GM18507 (cell line): ENCODE data around the gene EFTUD2.

Experiments
- DNase-seq: peaks from one replicate; pipeline ENCODE4 v3.0.0; 2011; ENCODE audit warnings: low read depth; ENCODE audit not compliant: insufficient read length; ENCODE audit errors: extremely low spot score
- FAIRE-seq: peaks from 2 replicates; lab custom pipeline; 2011; peaks lifted over from hg19 to GRCh38; lab: Jason Lieb, UNC

EFTUD2 gene

GRCh38 chr17:44926821-44927525, 27.7 kb upstream of the EFTUD2 start:
- DNase-seq (no peak), FAIRE-seq (no peak)

GRCh38 chr17:44925731-44926697, 26.8 kb upstream of the EFTUD2 start:
- FAIRE-seq, result no peak

DNA sequence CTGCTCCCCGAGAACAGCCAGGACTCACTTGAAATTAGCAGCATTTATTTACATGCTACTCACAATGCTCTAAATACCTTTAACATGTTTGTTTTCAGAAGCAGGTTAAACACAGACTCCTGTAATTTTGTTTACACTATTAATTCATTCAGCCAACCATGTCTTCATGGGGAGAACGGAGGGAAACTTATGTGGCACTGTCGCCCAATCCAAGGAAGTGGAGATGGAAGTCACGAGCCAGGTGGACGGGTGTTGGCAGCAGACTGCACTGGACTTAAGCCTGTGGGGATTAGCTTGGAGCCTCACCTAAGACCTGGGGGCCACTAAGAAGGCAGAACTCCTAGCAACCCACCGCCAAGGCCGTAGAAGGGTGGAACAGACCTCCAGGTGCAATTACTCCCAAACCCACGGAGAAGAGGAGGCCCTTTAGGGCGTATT, 24.9 kb upstream of the EFTUD2 start:
- FAIRE-seq, result no peak
- DNase-seq, result no peak

More at GRCh38 chr17:44925731-44926697, 26.8 kb upstream of the EFTUD2 start:
- no peak for DNase-seq

DNA sequence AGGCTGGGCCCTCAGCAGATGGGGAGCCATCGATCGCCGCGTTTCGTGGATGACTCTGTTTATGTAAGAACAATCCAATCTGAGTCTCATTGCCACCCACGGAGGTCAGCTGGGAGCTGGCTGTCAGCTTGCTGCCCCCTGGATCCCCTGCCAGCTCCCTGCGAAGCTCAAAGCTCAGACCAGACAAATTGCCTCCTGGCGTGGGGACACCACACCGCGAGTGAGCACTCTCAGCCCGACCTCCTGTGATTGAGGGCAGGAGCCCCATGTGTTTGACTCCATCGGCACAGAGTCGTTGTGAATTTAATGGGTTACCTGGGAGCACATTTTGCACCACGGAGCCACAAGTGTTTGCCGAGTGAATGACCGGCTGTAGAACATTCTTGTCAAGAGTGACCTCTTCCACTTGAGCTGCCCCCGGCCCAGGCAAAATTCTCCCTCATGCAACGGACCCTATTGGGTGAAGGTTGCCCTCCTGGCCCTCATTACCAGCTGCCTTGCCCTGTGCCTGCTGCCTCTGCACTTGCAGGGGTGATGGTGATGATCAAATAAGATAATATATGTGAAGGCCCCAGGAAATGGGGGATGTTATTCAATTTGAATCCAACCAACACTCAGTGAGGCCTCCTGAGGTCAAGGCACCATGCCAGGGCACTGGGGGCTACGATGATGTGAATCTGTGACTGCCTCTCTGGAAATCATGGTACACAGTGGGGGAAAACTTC, 23.7 kb upstream of the EFTUD2 start:
- FAIRE-seq (no peak), DNase-seq (no peak)

DNA sequence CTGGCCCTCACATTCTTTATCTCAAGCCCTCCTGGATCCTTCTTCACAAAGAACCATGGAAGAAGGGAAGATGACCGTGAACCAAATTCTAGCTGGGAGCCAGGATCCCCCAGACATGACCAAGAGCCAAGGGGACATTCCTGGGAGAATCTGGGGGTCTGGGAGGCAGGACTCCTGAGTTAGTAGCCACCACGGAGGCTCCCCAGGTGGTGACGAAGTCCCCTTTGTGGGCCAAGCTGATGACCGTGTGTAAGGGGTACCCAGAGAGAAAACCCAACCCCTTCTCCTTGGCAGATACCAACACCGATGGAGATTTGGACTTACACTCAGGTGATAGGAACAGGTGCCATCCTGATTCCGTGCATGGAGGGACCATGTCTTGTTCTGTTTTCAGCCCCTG, 22.9 kb upstream of the EFTUD2 start:
- no peak for FAIRE-seq

DNA sequence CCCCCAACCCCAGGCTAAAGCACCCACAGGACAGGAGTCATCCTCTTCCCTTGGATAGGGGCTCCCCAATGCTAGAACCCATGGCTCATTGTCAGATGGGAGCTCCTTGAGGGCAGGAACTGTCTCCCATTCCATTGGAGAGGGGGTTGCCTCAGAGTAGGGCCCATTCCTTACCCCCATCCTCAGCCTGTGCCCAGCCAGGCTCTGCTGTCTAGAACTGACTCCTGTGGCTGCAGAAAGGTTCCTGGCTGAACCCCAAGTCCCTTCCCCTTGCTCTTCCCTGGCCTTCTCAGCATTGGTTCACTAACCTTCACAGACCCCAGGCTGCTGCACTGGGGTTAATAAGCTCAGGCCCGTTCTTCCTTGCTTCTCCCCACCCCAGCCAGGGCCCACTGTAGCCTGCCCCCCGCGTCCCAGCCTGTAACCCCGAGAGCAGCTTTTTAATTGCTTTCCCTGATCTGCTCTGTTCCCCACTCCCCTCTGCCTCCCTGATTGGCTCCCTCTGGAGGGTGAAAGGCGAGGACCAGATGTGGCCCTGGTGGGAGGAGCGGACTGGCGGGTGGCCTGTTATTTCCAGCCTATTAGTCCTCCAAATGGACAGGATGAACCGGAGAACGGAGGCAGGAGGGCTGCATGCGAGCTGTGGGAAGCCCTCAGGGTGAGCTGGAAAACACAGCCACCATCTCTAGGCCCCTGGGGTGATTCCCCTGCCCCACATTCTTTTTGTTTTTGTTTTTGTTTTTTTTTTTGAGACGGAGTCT, 22.1 kb upstream of the EFTUD2 start:
- FAIRE-seq (no peak), DNase-seq (no peak)

More for the DNA sequence above, 22.9 kb upstream of the EFTUD2 start:
- DNase-seq, result no peak

GRCh38 chr17:44920565-44920940, 21.3 kb upstream of the EFTUD2 start:
- FAIRE-seq, result peak; percentile 39
- no peak for DNase-seq

DNA sequence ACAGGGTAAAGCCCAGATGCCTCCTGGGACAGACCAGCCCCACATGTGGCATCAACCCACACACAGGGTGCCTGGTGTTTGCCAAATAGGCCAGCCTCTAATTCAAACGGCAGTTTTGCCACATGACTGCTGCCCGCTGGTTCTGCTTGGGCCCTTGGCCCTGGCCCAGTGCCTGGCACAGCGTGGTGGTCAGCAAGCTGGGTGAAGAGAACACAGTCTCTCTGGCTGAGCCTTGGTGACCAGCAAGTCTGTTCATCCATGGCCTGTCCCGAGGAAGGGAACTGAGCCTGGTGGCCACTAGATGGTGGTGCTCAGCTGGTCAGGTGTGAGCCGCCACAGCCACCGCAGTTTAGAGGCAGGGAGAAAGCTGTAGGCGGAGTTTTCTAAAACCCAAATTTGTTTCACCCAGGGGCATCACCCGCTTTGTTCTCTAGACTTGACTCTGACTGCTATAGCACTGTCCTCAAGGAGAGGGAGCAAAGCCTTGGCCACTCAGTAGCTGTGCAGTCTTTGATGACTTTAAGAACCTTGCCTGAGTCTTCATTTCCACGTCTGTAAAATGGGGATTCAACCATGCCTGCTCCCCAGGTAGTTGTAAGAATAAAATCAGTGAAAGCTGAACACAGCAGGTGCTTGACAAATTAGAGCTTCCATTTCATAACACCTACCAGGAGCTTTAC, 20.8 kb upstream of the EFTUD2 start:
- peak; percentile 82 for DNase-seq
- peak; percentile 90 for FAIRE-seq

GRCh38 chr17:44919411-44919810, 20.2 kb upstream of the EFTUD2 start:
- no peak for DNase-seq
- no peak for FAIRE-seq

- no peak for FAIRE-seq
These were observed 18.8 kb upstream of the EFTUD2 start for GRCh38 chr17:44918006-44918405.

DNA sequence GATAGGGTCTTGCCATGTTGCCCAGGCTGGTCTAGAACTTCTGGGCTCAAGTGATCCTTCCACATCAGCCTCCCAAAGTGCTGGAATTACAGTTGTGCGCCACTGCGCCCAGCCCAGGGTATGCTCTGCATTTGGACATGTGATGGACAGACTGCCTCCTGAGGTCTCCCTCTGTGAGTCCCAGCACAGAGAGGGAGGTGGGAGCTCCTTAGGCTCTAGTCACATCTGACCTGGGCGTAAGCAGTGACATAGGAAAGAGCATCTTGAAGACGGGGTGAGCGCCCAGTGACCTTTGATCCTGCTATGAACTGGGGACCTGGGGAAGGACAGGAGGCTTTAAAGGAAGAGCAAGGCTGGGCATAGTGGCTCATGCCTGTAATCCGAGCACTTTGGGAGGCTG, 18.2 kb upstream of the EFTUD2 start:
- DNase-seq, result no peak
- FAIRE-seq, result no peak

More at GRCh38 chr17:44918006-44918405, 18.8 kb upstream of the EFTUD2 start:
- no peak for DNase-seq

- DNase-seq (no peak), FAIRE-seq (no peak)
These were observed 17.6 kb upstream of the EFTUD2 start for GRCh38 chr17:44916781-44917241.

DNA sequence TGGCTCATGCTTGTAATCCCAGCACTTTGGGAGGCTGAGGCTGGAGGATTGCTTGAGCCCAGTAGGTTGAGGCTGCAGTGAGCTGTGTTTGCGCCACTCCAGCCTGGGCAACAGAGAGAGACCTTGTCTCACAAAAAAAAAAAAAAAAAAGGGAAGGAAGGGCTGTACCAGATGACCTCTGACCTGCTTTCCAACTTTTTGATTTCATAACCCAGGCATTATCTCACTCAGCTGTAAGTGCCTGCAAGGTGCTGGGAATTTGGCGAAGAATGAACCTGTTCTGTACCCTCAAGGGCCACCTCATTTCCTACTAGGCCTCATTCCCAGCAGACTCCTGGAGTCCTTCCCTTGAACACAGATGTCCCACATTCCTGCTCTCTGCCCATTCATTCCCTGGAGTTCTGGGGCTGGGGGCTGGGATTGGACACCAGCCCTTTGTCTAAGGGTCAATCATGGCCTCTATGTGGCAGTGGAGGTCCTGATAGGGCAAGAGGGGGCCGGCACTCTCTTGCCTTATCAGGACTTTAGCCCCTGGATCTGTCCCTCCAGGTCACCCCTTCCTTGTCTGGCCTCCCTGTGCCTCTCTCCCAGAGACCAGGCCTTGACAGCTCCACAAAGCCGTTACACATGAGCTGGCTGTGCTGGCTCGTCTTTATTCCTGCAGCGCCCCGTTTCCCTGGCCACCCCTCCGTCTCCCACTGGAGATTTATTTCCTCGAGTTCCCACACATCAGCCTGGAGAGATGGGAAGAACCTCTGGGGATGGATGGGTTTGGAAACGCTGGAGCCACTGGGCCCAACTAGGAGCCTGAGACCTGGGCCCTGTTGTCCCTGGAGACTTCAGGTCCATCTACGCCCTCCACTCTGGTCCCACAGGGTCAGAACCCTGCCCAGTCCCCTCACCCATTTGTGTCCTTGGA, 16.9 kb upstream of the EFTUD2 start:
- DNase-seq (no peak), FAIRE-seq (no peak)

GRCh38 chr17:44915321-44915726, 16.1 kb upstream of the EFTUD2 start, which contains the start of gene GFAP:
TSS of gene GFAP (minus strand) at chr17:44915500. CDS start at chr17:44915486, 14 bp downstream.
- FAIRE-seq, result no peak
- no peak for DNase-seq

DNA sequence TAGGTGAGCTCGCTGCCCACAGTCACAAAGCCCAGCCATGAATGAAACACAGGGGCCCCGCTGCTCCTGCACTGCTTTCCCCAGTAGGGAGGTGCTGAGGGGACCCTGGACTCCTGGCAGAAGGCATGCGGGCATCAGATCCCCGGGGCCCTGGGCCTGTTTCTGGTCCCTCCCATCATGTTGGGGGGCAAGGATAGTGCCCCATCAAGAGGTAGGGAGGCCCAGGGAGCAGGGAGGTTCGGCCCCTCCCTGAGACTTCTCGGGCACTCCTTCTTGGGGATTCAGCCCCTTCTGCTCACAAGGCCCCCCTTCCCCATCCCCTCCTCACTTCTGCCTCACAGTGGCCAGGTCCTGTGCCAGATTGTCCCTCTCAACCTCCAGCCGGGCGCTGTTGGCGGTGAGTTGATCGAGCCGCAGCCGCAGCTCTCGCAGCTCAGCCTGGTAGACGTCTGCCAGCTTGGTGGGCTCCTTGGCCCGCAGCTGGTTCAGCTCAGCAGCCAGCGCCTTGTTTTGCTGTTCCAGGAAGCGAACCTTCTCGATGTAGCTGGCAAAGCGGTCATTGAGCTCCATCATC, 15.5 kb upstream of the EFTUD2 start:
- DNase-seq, result no peak
- FAIRE-seq, result no peak

DNA sequence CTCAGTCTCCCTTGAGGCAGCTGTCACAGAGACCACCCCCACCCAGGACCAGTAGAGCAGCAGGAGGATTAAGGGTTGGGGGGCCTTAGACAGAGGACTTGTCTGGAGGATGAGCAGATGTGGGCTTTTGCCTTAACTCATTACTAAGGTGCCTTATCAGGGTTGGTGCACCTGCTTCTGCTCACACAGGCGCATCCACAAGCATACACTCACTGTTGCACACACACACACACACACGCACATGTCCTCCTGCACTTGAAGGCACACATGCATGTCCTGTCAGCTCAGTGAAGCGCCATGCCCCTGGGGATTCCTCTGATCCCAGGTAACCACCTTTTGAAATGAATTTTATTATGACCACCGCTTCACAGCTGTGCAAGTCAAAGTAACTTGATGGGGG, 14.9 kb upstream of the EFTUD2 start:
- FAIRE-seq, result no peak

DNA sequence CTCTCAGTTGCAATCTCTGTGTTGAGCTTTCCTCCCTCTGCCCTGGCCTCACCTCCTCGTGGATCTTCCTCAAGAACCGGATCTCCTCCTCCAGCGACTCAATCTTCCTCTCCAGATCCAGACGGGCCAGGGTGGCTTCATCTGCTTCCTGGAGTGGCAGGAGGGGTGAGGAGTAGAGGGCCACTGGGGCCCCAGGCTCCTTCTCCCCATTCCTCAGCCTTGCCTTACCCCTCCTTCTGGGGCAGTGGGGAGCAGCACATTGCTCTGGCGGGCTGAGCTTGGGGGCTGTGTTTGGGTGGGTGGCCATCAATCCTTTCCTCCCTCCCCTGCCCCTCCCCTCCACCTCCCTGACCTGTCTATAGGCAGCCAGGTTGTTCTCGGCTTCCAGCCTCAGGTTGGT, 14.4 kb upstream of the EFTUD2 start:
- no peak for FAIRE-seq
- no peak for DNase-seq

More for the DNA sequence above, 14.9 kb upstream of the EFTUD2 start:
- DNase-seq, result no peak
